IMR-90 (cell line): Measurements from ENCODE around the gene HMGXB3. TPM values are rescaled to one million over a fixed set of nuclear protein-coding genes. Genes with fewer than 3 reads are reported as not detected.

Experiments
- ATAC-seq: fragments of 200-7000 bp; cut with Tn5 transposase; 2 replicates; pipeline ENCODE4 v1.9.1; 2020; ENCODE audit warnings: low read depth, mild to moderate bottlenecking, moderate library complexity
- BruUV-seq: library from RNA; stranded (reverse); fragments of 400-500 nt; replicated peaks from 2 replicates; lab custom pipeline; 2021; lab: Mats Ljungman, UMichigan
- CTCF ChIA-PET: fragments of 300-600 bp; formaldehyde crosslinking; extraction: SDS; loops from one replicate; lab custom pipeline; 2021; ENCODE audit warnings: antibody characterized with exemption; lab: Yijun Ruan, JAX
- POLR2A ChIA-PET: fragments of 300-600 bp; sonication (Branson Sonifier 250); formaldehyde crosslinking; loops from one replicate; lab custom pipeline; 2022; ENCODE audit warnings: antibody characterized with exemption; ENCODE audit not compliant: unreplicated experiment; lab: Charles Lee
- DNase-seq: peaks from one replicate; pipeline ENCODE4 v3.0.0; 2013
- H2AFZ ChIP-seq: replicated peaks from 2 replicates; pipeline ENCODE3; 2013; ENCODE audit warnings: low read length, mild to moderate bottlenecking; ENCODE audit not compliant: poor library complexity
- H2AK5ac ChIP-seq: 2 replicates; pipeline ENCODE4 v1.6.1; 2013; ENCODE audit warnings: low read depth, low read length, inconsistent platforms
- H2AK9ac ChIP-seq: replicated peaks from 2 replicates; pipeline ENCODE3; 2013; ENCODE audit warnings: mild to moderate bottlenecking, low read depth, low read length, moderate library complexity; ENCODE audit not compliant: poor library complexity
- H2BK120ac ChIP-seq: 2 replicates; pipeline ENCODE4 v1.6.1; 2013; ENCODE audit warnings: low read depth, low read length, inconsistent platforms
- H2BK15ac ChIP-seq: 3 replicates; pipeline ENCODE4 v1.6.1; 2013; ENCODE audit warnings: low read depth, low read length, inconsistent platforms
- H2BK20ac ChIP-seq: 2 replicates; pipeline ENCODE4 v1.6.1; 2013; ENCODE audit warnings: low read depth, mild to moderate bottlenecking, inconsistent platforms, low read length, moderate library complexity
- H2BK5ac ChIP-seq: 2 replicates; pipeline ENCODE4 v1.6.1; 2013; ENCODE audit warnings: mild to moderate bottlenecking, low read depth, low read length, inconsistent platforms; ENCODE audit not compliant: poor library complexity, severe bottlenecking
- H3K14ac ChIP-seq: replicated peaks from 2 replicates; pipeline ENCODE4 v1.6.1; 2013; ENCODE audit warnings: low read depth, low read length, inconsistent platforms
- H3K18ac ChIP-seq: 2 replicates; pipeline ENCODE4 v1.6.1; 2013; ENCODE audit warnings: low read depth, low read length, control low read depth
- H3K23ac ChIP-seq: 2 replicates; pipeline ENCODE4 v1.6.1; 2013; ENCODE audit warnings: low read depth, low read length, inconsistent platforms
- H3K27ac ChIP-seq: 2 replicates; pipeline ENCODE4 v1.5.1; 2013; ENCODE audit warnings: mild to moderate bottlenecking, control low read depth, low read length; ENCODE audit not compliant: insufficient read depth
- H3K27me3 ChIP-seq: 2 replicates; pipeline ENCODE4 v1.6.1; 2013; ENCODE audit warnings: low read length; ENCODE audit not compliant: control insufficient read depth, insufficient read depth
- H3K36me3 ChIP-seq: 2 replicates; pipeline ENCODE4 v1.6.1; 2013; ENCODE audit warnings: low read length, mixed read lengths; ENCODE audit not compliant: control insufficient read depth, insufficient read depth
- H3K4ac ChIP-seq: 2 replicates; pipeline ENCODE4 v1.6.1; 2013; ENCODE audit warnings: low read depth, low read length, inconsistent platforms
- H3K4me1 ChIP-seq: 2 replicates; pipeline ENCODE4 v1.6.1; 2013; ENCODE audit warnings: low read length, mixed read lengths; ENCODE audit not compliant: control insufficient read depth, insufficient read depth
- H3K4me2 ChIP-seq: 2 replicates; pipeline ENCODE4 v1.6.1; 2013; ENCODE audit warnings: low read depth, mild to moderate bottlenecking, control low read depth, low read length, moderate library complexity
- H3K4me3 ChIP-seq: 2 replicates; pipeline ENCODE4 v1.5.1; 2013; ENCODE audit warnings: low read depth, mild to moderate bottlenecking, control low read depth, low read length, moderate library complexity; ENCODE audit not compliant: insufficient read depth
- H3K56ac ChIP-seq: 2 replicates; pipeline ENCODE4 v1.6.1; 2013; ENCODE audit warnings: low read length, inconsistent platforms; ENCODE audit not compliant: insufficient read depth; ENCODE audit errors: extremely low read depth
- H3K79me1 ChIP-seq, 2 experiments: 2 replicates each; pipeline ENCODE4 v1.6.1; 2013; ENCODE audit warnings: low read length in 2 of 2, inconsistent platforms in 1 of 2, low read depth in 1 of 2
- H3K9ac ChIP-seq: 2 replicates; pipeline ENCODE4 v1.6.1; 2013; ENCODE audit warnings: low read depth, low read length, control low read depth
- H3K9me1 ChIP-seq: 2 replicates; pipeline ENCODE4 v1.6.1; 2013; ENCODE audit warnings: low read length, inconsistent platforms; ENCODE audit not compliant: insufficient read depth
- H3K9me3 ChIP-seq: 2 replicates; pipeline ENCODE4 v1.6.1; 2013; ENCODE audit warnings: low read length; ENCODE audit not compliant: control insufficient read depth, insufficient read depth
- H4K20me1 ChIP-seq: 2 replicates; pipeline ENCODE4 v1.6.1; 2013; ENCODE audit warnings: low read length, inconsistent platforms; ENCODE audit not compliant: insufficient read depth
- H4K5ac ChIP-seq: 2 replicates; pipeline ENCODE4 v1.6.1; 2013; ENCODE audit warnings: mild to moderate bottlenecking, low read depth, low read length, control low read depth
- H4K8ac ChIP-seq, 2 experiments: 2 replicates each; pipeline ENCODE4 v1.6.1; 2013; ENCODE audit warnings: low read depth in 2 of 2, low read length in 2 of 2, control low read depth in 1 of 2, inconsistent platforms in 1 of 2
- H4K91ac ChIP-seq: 2 replicates; pipeline ENCODE4 v1.6.1; 2013; ENCODE audit warnings: low read depth, low read length, inconsistent platforms; ENCODE audit not compliant: insufficient read depth
- BHLHE40 ChIP-seq: fragments of 150-350 bp; IDR thresholded peaks from 2 replicates; pipeline ENCODE4 v1.6.1; 2016; ENCODE audit warnings: mild to moderate bottlenecking, low read depth, low read length
- CEBPB ChIP-seq: IDR thresholded peaks from 2 replicates; pipeline ENCODE4 v1.6.1; 2012; ENCODE audit warnings: low read depth, low read length, improper control_type of control experiment
- CHD1 ChIP-seq: IDR thresholded peaks from 2 replicates; pipeline ENCODE4 v1.6.1; 2012; ENCODE audit warnings: low read depth, low read length, improper control_type of control experiment
- ELK1 ChIP-seq: fragments of 150-350 bp; IDR thresholded peaks from 2 replicates; pipeline ENCODE4 v1.6.1; 2016; ENCODE audit warnings: low read depth, mild to moderate bottlenecking, low read length, moderate library complexity, borderline replicate concordance
- FOS ChIP-seq: fragments of 150-350 bp; IDR thresholded peaks from 2 replicates; pipeline ENCODE4 v1.6.1; 2016; ENCODE audit warnings: low read depth, low read length
- MAFK ChIP-seq: IDR thresholded peaks from 2 replicates; pipeline ENCODE4 v1.6.1; 2012; ENCODE audit warnings: low read depth, low read length, improper control_type of control experiment
- MAZ ChIP-seq: IDR thresholded peaks from 2 replicates; pipeline ENCODE4 v1.6.1; 2012; ENCODE audit warnings: low read depth, mild to moderate bottlenecking, low read length, improper control_type of control experiment, moderate library complexity, borderline replicate concordance
- MXI1 ChIP-seq: IDR thresholded peaks from 2 replicates; pipeline ENCODE4 v1.6.1; 2012; ENCODE audit warnings: low read depth, mild to moderate bottlenecking, low read length, moderate library complexity, borderline replicate concordance
- NFE2L2 ChIP-seq: fragments of 150-350 bp; IDR thresholded peaks from 2 replicates; pipeline ENCODE4 v1.6.1; 2016; ENCODE audit warnings: low read depth, mild to moderate bottlenecking, low read length
- POLR2A ChIP-seq: IDR thresholded peaks from 2 replicates; pipeline ENCODE4 v1.6.1; 2012; ENCODE audit warnings: mild to moderate bottlenecking, low read depth, low read length
- RAD21 ChIP-seq: IDR thresholded peaks from 2 replicates; pipeline ENCODE4 v1.6.1; 2012; ENCODE audit warnings: low read length, improper control_type of control experiment
- RCOR1 ChIP-seq: IDR thresholded peaks from 2 replicates; pipeline ENCODE4 v1.6.1; 2012; ENCODE audit warnings: mild to moderate bottlenecking, low read length, improper control_type of control experiment; ENCODE audit not compliant: insufficient replicate concordance
- RFX5 ChIP-seq: IDR thresholded peaks from 2 replicates; pipeline ENCODE4 v1.8.0; 2012; ENCODE audit warnings: low read depth, mild to moderate bottlenecking, low read length, moderate library complexity
- SMC3 ChIP-seq: fragments of 150-350 bp; IDR thresholded peaks from 2 replicates; pipeline ENCODE4 v1.6.1; 2016; ENCODE audit warnings: low read depth, mild to moderate bottlenecking, antibody characterized with exemption, low read length, moderate library complexity
- USF2 ChIP-seq: fragments of 150-350 bp; IDR thresholded peaks from 2 replicates; pipeline ENCODE4 v1.6.1; 2017; ENCODE audit warnings: mild to moderate bottlenecking, antibody characterized with exemption, low read length, low read depth
- WGBS, 2 experiments: methylation state at CpG; one replicate each; pipeline versions ENCODE4 v1.1.5 to v1.1.7; 2013; ENCODE audit warnings: missing lambda C conversion rate in 2 of 2; ENCODE audit not compliant: insufficient read length in 1 of 2; ENCODE audit errors: extremely low coverage in 2 of 2; 5-methylcytosine and 5-hydroxymethylcytosine counted together
- dilution Hi-C: fragments of 300-500 bp; cut with HindIII; formaldehyde crosslinking; loops from one replicate; pipeline ENCODE4 v1.14.3; 2018; ENCODE audit warnings: low sequenced_read_pairs; ENCODE audit not compliant: unreplicated experiment
- in situ Hi-C: fragments of 300-500 bp; cut with MboI; formaldehyde crosslinking; loops from 3 replicates; pipeline ENCODE4 v1.14.3; 2019; ENCODE audit warnings: low sequenced_read_pairs, inconsistent platforms, mixed read lengths
- intact Hi-C: fragments of 100-400 bp; cut with micrococcal nuclease; formaldehyde crosslinking; loops from 2 replicates; pipeline ENCODE4 v1.10.0; 2022
- polyA plus RNA-seq, 3 experiments: library from polyadenylated mRNA; depleted of rRNA; stranded (reverse); fragments of >200 nt; gene quantifications; 2 replicates each; pipeline ENCODE4 v1.2.3, GENCODE V29; 2012; ENCODE audit warnings: low replicate concordance in 1 of 3
- total RNA-seq: library from RNA; depleted of rRNA; stranded (reverse); fragments of >200 nt; gene quantifications from 2 replicates; pipeline ENCODE4 v1.2.3, GENCODE V29; 2012

The HMGXB3 gene
- total and polyA plus RNA-seq, 2 of the 4 experiments (the other 2 are of a cell fraction) = 27.6 to 30.6 TPM

GRCh38 chr5:150064681-150065220 lies 64.2 kb downstream of the HMGXB3 start:
- H3K36me3 ChIP-seq = no peaks in the 10 kb centered on the region
- H3K9me1 ChIP-seq = peaks cover 47% of the 10 kb centered on the region
- H3K4me1 ChIP-seq = peaks cover 33% of the 10 kb centered on the region
- H2AFZ ChIP-seq = peak overlapping the region; percentile 82
- H3K4me3 ChIP-seq = no peak overlapping the region
- H2BK5ac ChIP-seq = no peak overlapping the region
- H3K27ac ChIP-seq = no peak overlapping the region; the same call in 1 of the 2 replicates
- in situ Hi-C loops (no loop called here), intact Hi-C loops (loop anchor here (5.0 kb wide), 1 partner anchor 48 kb away; no protein-coding TSS in a partner anchor), dilution Hi-C loops (no loop called here)
- no peak overlapping the region for H3K18ac ChIP-seq
- peak overlapping the region; percentile 93 for H2AK9ac ChIP-seq
- peak overlapping the region; percentile 25; the same call in 1 of the 2 replicates for H3K23ac ChIP-seq
- H2BK15ac ChIP-seq = peak overlapping the region; percentile 51; the same call in 1 of the 3 replicates
- peak overlapping the region; percentile 54 to 86; a peak in 3 of 4 replicates for H4K8ac ChIP-seq
- H3K79me1 ChIP-seq = no peaks in the 10 kb centered on the region; a peak in 1 of 4 replicates
- H3K27me3 ChIP-seq = no peaks in the 10 kb centered on the region
- H2BK20ac ChIP-seq = peak overlapping the region; percentile 89
- H3K56ac ChIP-seq = no peak overlapping the region
- peak overlapping the region; percentile 94 for H3K4ac ChIP-seq
- POLR2A ChIA-PET = no interaction called here
- H4K20me1 ChIP-seq = no peaks in the 10 kb centered on the region
- CTCF ChIA-PET = interaction anchor here (0.8 kb wide), 1 partner anchor 88 kb away, joined by 3 read pairs; no protein-coding TSS in a partner anchor
- 0 out of 2 replicates have a peak overlapping the region, but pooled peaks have one; percentile 17 for H4K5ac ChIP-seq
- peak overlapping the region; percentile 91; the same call in 1 of the 2 replicates for H3K14ac ChIP-seq
- peak overlapping the region; percentile 85 for H2BK120ac ChIP-seq
- no TSS peak for BruUV-seq
- no peak for DNase-seq
- H4K91ac ChIP-seq = peak overlapping the region; percentile 71; the same call in 1 of the 2 replicates
- no peak overlapping the region for H3K4me2 ChIP-seq
- no peaks in the 10 kb centered on the region for H3K9me3 ChIP-seq
- peak overlapping the region; percentile 79 for H2AK5ac ChIP-seq
- no peak; the same call in 1 of the 2 replicates for ATAC-seq
- no CpG with 5 or more reads among the region's 7 CpGs for WGBS, 2 experiments
- no peak overlapping the region for H3K9ac ChIP-seq
- TF ChIP-seq RAD21 (no peak), MAFK (no peak), BHLHE40 (no peak), RFX5 (no peak), POLR2A (no peak), CEBPB (no peak), MAZ (no peak), CHD1 (no peak), SMC3 (no peak), USF2 (no peak), MXI1 (no peak), RCOR1 (no peak), FOS (no peak), ELK1 (no peak), NFE2L2 (no peak)
